Stimulated activated CD8-positive, alpha-beta memory T cell treated with anti-CD3 and anti-CD28 coated beads, Interleukin-4, amount 100 ng/mL, for 4 hours (primary cell): ENCODE data around the gene POMZP3.
A peak's percentile ranks its signal among the peaks of the same experiment; 100 is the strongest.
"Not testable (repeated sequence)": the region's sequence is repeated elsewhere in the genome, so short reads cannot be mapped to it uniquely, and the experiment has no call there.

Experiments used
- DNase-seq, 2 donors: peaks; one replicate each; pipeline ENCODE4 v3.0.0-alpha.2; 2020; ENCODE audit warnings: low read depth in 2 of 2, low spot score in 1 of 2

Gene POMZP3

GRCh38 chr7:76626989-76627642, at the start of gene POMZP3:
Gene POMZP3, minus strand, starts transcription at chr7:76627279. Its CDS starts 1,215 bp downstream, at chr7:76626064.
- not testable (repeated sequence) for DNase-seq

GRCh38 chr7:76675783-76676182, 48.7 kb upstream of the POMZP3 start:
- not testable (repeated sequence) for DNase-seq

DNA sequence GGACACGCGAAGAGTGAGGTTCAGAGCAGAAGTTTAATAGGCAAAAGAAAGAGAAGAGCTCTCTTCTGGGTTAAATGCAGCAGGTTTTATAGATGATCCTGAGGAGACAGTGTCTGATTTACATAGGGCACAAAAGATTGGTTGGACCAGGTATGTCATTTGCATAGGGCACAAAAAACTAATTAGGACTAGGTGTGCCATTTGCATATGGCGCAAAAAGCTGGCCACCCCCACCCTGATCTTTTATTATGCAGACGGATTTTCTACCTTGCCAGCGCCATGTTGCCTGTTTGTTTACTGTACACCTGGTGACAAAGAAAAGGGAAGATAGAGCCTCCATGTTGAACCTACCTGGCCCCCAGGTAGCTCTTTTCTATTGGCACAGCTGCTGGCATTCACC, 46.3 kb upstream of the POMZP3 start:
- not testable (repeated sequence) for DNase-seq

DNA sequence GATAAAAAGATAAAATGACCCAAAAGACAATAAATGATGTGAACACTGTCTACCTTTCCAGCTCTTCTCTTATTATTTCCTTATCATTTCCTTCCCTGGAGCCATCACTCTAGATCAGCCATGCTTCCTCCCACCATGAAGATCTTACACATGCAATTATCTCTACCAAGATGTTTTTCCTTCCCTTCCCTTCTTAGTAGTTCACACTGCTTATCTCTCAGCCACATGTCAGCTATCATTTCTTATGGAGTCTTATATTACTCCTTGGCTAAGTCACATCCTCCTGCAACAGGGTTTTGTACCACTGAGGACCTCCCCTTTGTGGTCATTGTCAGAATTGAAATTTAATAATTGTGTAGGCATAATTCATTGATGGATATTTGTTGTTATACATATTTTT, 32.1 kb upstream of the POMZP3 start:
- DNase-seq, result not testable (repeated sequence)

GRCh38 chr7:76656425-76656824, 29.3 kb upstream of the POMZP3 start:
- not testable (repeated sequence) for DNase-seq

DNA sequence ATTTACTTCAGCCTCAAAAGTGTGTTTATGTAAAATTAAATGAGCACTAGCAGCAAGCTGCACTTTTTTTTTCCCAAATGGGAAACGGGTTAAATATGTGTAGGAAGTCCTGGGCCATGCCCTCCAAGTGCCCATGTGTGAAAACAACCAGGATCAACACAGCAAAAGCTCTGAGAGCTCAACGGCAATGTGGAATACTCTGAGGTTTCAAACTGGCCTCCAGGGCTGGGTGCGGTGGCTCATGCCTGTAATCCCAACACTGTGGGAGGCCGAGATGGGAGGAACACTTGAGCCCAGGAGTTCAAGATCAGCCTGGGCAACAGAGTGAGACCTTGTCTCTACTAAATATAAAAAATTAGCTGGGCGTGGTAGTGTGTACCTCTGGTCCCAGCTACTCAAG, 15.5 kb upstream of the POMZP3 start:
- not testable (repeated sequence) for DNase-seq

GRCh38 chr7:76637061-76637691, 10.1 kb upstream of the POMZP3 start:
- DNase-seq, result not testable (repeated sequence)

- DNase-seq, result not testable (repeated sequence)
Measured at GRCh38 chr7:76626581-76626980, 498 bp downstream of the POMZP3 start.

GRCh38 chr7:76619439-76620190, 7.5 kb downstream of the POMZP3 start:
- not testable (repeated sequence) for DNase-seq

- not testable (repeated sequence) for DNase-seq
Measured at GRCh38 chr7:76613783-76614182, 13.3 kb downstream of the POMZP3 start.

GRCh38 chr7:76612232-76612631, 14.8 kb downstream of the POMZP3 start:
- DNase-seq, result not testable (repeated sequence)

- DNase-seq, result not testable (repeated sequence)
Measured at GRCh38 chr7:76609864-76610263, 17.2 kb downstream of the POMZP3 start.

GRCh38 chr7:76608469-76608868, 18.6 kb downstream of the POMZP3 start:
- not testable (repeated sequence) for DNase-seq

- peak in 1 of 2 donors; percentile 43 for DNase-seq
Measured at GRCh38 chr7:76606027-76606426, 21.1 kb downstream of the POMZP3 start.

GRCh38 chr7:76600650-76601049, 26.4 kb downstream of the POMZP3 start:
- not testable (repeated sequence) for DNase-seq

- not testable (repeated sequence) for DNase-seq
Measured at GRCh38 chr7:76600116-76600482, 27.0 kb downstream of the POMZP3 start.

DNA sequence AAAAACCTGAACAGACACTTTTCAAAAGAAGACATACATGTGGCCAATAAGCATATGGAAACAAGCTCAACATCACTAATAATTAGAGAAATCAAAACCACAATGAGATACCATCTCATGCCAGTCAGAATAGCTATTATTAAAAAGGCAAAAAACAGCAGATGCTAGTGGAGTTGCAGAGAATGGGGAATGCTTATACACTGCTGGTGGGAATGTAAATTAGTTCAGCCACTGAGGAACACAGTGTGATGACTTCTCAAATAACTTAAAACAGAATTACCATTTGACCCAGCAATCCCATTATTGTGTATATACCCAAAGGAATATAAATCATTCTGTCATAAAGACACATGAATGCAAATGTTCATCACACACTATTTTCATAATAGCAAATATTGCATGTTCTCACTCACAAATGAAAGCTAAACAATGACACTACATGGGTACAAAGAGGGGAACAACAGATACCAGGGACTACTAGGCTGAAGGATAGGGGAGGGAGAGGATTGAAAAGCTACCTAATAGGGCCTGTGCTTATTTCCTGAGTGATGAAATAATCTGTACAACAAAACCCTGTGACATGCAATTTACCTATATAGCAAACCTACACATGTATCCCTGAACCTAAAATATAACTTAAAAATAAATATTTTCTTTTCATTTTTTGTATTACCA, 28.4 kb downstream of the POMZP3 start:
- DNase-seq, result not testable (repeated sequence)

- DNase-seq, result not testable (repeated sequence)
Measured at GRCh38 chr7:76597288-76597687, 29.8 kb downstream of the POMZP3 start.

- not testable (repeated sequence) for DNase-seq
Measured at GRCh38 chr7:76592694-76593093, 34.4 kb downstream of the POMZP3 start.

DNA sequence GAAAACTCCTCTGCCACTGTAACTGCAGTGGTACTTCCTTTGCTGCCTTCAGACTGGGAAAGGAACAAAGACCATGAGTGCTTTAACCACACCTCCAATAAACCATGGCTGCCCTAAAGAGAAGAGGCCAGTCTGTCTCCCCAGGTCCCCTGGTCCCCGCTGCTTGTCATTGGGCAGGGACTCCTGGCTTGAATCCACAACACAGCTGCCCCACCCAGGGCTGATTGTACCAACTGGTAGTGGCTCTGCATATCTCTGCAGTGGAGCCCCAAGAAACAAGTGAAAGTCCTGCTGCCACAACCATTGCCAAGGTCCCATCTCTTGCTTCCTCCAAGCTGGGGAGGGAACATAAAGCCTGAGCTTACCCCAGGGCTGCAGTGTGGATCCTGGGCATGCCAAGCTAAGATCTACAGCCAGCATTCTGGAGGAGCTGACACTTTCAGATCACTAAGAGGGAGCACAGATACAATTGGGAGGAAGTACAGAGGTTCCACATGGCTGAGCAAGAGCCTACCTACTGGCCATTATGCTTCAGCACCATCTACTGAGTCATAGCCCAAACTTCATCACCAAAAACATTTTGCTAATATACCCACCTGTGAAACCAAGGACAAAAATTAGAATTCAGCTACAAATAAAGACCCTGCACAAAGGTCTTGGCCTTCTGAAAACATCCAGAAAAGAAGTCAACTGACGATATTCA, 35.3 kb downstream of the POMZP3 start:
- not testable (repeated sequence) for DNase-seq

- not testable (repeated sequence) for DNase-seq
Measured at GRCh38 chr7:76591033-76591432, 36.0 kb downstream of the POMZP3 start.
